ENCODE results near the gene FOXK2.
A peak's percentile ranks its signal among the peaks of the same experiment; 100 is the strongest.
"Not testable (repeated sequence)": the region's sequence is repeated elsewhere in the genome, so short reads cannot be mapped to it uniquely, and the experiment has no call there.

Gene FOXK2

DNA sequence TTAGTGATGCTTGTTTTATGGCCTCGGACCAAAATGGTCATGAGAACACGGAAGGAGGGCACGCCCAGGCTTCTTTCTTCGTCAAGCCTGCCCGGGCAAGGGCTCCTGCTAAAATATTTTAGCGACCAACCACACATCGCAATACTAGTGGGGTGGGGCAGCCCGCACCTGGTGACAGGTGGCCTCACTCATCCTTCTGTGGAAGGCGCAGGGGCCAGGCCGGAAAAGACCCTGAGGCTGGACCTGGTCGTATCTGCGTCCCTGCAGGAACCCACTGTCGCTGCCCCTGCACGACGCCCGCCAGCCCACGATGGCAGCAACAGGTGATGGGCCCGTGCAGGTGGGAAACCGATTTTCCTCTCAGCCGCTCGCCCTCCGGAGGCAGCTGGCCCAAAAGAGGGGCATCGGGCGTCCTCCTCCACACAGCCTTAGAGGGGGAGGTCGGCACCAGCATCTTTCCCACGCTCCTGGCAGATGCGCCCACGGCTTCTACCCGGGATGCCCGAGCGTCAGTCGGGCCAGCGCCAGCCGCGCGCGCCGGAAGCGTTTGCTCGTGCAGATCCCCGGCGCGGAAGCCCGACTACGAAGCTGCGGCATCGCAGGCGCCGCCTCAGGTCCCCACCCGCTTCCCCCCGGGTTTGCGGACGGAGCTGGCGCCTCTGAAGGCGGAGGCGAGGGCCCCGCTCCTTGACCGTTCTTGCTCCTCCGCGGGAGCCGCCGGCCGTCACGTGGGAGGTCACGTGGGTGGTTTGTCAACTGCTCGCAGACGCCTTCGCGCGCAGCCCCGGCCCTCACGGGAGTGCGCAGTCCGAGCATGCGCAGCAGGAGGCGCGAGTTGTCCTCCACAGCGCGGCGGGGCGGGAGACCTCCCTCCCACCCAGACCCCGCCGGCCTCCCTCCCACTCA lies 22.8 kb upstream of the FOXK2 start:
- peak; percentile 87 for DNase-seq

DNA sequence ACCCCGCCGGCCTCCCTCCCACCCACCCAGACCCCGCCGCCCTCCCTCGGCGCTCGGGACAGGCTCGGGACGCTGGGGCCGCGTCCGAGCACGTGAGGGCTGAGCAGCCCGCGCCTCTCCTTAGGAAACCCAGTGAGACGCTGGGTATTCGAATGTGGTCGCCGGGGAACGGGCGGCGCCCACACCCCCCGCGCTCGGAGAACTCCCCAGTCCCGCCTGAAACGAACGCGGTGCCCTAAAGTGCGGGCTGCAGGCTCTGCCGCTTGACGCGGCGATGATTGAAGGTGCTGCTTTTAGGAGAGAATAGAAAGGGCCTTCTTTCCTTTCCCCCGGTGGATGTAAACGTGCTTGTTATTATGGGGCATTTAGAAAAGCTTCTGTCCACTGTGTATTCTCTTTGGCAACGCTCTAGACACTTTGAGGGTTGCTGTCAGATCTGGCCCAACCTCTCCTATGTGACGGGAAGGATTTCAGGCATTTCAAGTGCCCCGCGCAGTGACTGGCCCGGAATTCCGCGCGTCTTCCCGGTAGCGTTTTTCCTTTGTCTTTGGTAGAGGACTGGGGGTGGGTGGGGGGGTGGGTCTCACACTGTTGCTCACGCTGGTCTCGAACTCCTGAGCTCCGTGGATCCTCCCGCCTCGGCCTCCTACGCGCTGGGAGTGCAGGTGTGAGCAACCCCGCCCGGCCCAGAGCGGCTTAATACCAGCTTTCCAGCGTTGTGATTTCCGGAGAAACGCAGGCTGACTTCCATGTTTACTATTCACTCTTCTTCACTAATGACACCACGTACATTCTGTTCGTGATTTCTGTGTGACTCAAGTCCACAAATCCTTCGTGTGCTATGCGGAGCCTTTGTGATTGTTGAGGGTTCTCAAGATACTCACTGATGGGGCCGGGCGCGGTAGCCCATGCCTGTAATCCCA lies 21.8 kb upstream of the FOXK2 start:
- peak; percentile 52 for DNase-seq

- DNase-seq: no peak
Observed at GRCh38 chr17:82502207-82502606, 17.3 kb upstream of the FOXK2 start.

GRCh38 chr17:82503094-82503727 lies 16.3 kb upstream of the FOXK2 start:
- no peak for DNase-seq

DNA sequence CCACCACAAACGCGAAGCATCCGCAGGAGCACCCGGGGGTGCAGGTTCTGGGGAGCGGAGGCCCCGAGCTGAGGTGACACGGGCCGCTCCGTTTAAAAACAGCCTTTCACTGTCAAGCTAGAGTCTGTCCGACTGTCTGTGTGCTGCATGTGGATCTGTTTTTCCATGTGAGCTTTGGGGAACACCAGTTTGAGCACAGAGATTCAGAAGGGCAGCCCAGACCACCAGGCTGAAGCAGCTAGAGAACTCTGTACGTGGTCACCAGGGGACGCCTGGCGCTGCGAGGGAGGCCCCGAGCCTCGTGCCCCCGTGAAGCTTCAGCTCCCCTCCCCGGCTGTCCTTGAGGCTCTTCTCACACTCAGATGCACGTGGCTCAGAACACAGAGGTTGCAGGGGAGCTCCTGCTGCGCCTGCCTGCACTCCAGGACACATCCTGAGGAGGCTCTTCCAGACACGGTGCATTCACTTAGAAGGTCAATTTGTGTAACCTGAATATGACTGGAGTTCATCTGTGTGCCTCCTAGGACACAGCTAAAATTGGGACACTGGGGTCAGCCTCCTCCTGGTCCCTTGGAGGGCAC lies 15.7 kb upstream of the FOXK2 start:
- no peak for DNase-seq

DNA sequence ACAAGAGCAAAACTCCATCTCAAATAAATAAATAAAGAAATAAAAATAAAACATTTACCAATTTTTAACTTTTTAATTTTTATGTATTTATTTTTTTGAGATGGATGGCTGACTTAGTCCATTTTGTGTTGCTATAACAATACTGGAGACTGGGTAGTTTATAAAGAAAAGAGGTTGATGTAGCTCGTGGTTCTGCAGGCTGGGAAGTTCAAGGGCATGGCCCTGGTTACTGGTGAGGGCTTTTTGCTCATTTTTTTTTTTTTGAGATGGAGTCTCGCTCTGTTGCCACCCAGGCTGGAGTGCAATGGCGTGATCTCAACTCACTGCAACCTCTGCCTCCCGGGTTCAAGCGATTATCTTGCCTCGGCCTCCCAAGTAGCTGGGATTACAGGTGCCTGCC lies 14.2 kb upstream of the FOXK2 start:
- DNase-seq: no peak

DNA sequence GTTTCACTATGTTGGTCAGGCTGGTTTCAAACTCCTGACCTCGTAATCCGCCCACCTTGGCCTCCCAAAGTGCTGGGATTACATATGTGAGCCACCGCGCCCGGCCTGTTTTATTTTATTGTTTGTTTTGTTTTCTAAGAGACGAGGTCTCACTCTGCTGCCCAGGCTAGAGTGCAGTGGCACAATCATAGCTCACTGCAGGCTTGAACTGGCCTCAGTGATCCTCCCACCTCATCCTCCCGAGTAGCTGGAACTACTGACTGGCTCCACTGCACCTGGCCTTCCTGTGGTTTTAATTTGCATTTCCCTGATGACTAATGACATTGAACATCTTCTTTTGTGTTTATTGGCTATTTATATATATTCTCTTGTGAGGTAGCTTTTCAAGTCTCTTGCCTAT lies 13.1 kb upstream of the FOXK2 start:
- peak; percentile 22 for DNase-seq

DNA sequence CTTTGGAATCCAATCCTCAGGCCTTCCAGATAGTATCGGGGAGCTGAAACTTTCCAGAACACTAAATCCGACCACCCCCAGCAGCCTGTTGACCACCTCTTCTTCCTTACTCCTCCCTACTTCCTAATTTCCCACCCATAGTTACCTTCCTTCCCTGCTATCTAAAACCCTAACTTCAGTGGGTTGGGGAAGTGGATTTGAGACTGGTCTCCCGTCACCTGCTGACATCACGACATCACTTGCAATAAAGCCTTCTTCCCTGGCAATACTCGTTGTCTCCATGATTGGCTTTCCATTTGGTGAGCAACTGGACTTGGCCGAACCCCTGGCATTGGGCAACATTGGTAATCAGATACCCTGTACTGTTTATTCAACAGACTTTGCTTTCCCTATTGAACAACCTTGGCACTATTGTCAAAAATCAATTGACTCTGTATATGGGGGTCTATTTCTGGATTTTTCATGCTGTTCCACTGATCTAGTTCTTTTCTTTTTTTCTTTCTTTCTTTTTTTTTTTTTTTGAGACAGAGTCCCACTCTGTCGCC lies 11.8 kb upstream of the FOXK2 start:
- no peak for DNase-seq

DNA sequence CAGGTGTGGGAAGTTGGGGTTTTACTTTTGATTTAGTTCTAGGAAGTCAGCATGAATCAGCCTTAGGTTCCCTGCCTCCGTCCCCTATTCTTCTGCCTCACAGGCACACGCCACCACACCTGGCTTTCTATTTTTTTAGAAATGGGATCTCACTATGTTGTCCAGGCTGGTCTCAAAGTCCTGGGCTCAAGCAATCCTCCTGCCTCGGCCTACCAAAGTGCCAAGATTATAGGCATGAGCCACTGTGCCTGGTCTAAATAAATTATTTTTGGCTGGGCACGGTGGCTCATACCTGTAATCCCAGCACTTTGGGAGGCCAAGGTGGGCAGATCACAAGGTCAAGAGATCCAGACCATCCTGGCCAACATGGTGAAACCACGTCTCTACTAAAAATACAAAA lies 7.9 kb upstream of the FOXK2 start:
- not testable (repeated sequence) for DNase-seq

DNA sequence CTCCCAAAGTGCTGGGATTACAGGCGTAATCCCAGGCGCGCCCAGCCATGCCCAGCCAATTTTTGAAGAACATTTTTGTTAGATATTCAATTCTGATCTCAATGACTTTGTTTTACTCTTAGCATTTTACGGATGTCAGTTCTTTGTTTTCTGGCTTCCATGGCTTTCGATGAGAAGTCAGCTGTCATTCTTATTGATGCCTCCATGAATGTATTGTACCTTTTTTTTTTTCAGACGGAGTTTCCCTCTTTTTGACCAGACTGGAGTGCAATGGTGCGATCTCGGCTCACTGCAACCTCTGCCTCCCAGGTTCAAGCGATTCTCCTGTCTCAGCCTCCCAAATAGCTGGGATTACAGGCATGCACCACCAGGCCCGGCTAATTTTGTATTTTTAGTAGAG lies 5.7 kb upstream of the FOXK2 start:
- DNase-seq: not testable (repeated sequence)

DNA sequence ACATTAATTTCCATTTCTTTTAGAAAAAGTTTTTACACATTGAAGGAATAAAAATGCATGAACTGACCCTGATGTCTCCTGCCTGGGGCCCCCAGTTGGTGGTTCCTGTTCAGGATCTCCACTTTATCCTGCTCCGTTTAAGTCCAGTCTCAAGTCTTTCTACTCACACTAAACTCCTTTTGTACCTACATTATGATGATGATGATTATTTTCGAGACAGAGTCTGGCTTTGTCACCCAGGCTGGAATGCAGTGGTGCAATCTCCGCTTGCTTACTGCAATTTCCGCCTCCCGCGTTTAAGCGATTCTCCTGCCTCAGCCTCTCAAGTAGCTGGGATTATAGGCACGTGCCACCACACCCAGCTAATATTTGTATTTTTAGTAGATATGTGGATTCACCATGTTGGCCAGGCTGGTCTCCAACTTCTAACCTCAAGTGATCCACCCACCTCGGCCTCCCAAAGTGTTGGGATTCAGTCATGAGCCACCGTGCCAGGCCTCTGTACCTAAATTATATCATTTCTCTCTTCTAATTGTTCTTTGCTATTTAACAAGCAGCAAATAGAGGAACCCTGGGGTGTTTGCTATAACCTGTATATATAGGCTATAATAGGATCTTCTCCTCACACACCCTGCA lies 2.2 kb upstream of the FOXK2 start:
- DNase-seq: no peak

- DNase-seq: peak; percentile 24
Observed at GRCh38 chr17:82519971-82520903, 705 bp downstream of the FOXK2 start.

DNA sequence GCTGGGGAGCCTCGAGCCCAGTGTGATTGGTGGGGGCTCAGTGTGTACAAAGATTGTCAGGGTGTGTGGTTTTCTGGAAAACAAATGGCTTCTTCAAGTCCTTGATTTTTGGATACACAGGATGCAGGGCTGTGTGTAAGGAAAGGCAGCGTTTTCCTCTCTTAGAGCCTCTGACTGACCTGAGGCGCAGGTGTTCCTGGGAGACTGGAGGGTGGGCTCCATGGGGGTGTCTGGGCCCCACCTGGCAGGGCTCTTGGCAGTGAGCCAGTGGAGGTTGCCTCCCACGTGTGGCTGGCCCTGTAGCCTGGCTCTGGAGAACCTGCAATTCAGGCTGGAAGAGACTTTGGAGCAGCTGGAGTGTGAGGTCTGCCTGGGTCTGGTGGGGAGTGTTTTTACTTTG lies 5.0 kb downstream of the FOXK2 start:
- no peak for DNase-seq

- no peak for DNase-seq
Observed at GRCh38 chr17:82525712-82526111, 6.2 kb downstream of the FOXK2 start.

GRCh38 chr17:82527898-82528297 lies 8.4 kb downstream of the FOXK2 start:
- DNase-seq: no peak

DNA sequence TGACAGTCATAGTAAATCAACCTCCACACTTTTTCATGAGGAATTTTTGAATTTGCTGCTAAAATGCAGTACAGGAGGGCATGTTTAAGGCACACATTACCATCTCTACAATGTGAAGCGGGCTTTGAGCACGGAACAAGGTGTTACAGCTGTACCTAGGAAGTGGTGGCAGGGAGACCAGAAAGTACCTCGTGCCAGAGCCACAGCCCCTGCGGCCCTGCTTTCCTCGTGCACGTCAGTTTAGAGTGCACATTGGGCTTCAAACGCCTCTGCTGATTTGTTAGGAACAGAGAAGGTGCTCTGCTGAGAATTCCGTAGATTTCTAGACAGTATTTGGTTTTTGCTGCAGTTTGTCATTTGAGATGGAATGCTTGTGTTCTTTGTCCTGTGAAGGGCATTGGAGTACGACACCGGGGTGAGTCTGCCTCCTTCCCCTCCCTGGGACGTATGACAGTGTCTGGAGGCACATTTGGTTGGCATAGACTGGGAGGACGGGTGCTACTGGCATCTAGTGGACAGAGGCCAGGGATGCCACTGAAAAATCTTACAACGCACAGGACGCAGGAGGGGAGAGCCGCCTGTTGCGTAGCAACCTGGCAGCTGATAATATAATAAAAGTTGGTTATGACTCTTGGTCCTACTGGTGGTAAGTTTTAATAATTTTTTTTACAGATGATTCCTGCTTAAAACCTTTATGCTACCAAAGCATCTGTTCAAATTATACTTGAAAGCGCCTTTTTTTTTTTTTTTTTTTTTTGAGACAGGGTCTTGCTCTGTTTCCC lies 9.1 kb downstream of the FOXK2 start:
- no peak for DNase-seq

DNA sequence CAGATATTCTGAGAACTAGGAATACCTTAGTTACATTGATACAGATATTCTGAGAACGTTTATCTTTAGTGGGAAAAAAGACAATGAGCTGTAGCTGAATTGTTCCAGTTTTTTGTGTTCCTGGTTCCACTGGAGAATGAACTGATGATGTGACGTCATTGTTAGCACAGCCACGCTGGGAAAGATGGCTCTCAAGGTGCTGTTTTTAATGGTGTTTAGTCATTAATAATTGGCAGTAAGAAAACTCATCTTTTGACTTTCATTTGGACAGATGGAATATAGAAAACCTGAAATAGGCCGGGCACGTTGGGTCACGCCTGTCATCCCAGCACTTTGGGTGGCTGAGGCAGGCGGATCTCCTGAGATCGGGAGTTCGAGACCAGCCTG lies 10.4 kb downstream of the FOXK2 start:
- no peak for DNase-seq

GRCh38 chr17:82531431-82531881 lies 11.9 kb downstream of the FOXK2 start:
- no peak for DNase-seq

DNA sequence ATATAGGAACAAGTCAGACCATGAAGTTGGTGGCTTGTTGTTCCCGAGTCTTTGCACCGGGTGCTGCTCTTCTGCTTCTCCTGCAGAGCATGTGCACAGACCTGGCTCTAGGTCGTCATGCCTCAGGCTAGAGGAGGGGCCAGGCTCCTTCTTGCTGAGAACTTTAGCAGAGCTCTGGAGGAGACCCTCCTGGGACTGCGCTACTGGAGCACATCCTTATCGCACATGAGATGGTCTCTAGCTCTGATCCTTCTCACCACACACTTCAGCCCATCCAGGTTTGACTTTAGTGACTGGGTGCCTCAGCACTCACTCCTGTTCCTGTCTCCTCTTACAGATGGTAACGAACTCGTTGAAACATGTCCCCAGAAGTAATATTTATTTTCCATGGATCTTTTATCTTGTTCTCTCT lies 14.9 kb downstream of the FOXK2 start:
- DNase-seq: no peak
